Right renal pelvis (tissue), 4 donors: ENCODE data around the gene NAT16. TPM values are rescaled to one million over a fixed set of nuclear protein-coding genes. Genes with fewer than 3 reads are reported as not detected.

ENCODE experiments used
- DNase-seq, 4 donors: peaks; one replicate each; pipeline ENCODE4 v3.0.0-alpha.2; 2013; ENCODE audit warnings: low read depth in 4 of 4, low spot score in 3 of 4, missing footprints in 1 of 4
- polyA plus RNA-seq, 4 donors: library from polyadenylated mRNA; unstranded; fragments of 120-200 nt; gene quantifications; one replicate each; pipeline ENCODE4 v1.2.1, GENCODE V29; 2013; ENCODE audit not compliant: insufficient read length in 4 of 4

Gene NAT16
- polyA plus RNA-seq, result under 1 TPM in 1 of 4 donors, not detected in 3; 0.13 TPM

DNA sequence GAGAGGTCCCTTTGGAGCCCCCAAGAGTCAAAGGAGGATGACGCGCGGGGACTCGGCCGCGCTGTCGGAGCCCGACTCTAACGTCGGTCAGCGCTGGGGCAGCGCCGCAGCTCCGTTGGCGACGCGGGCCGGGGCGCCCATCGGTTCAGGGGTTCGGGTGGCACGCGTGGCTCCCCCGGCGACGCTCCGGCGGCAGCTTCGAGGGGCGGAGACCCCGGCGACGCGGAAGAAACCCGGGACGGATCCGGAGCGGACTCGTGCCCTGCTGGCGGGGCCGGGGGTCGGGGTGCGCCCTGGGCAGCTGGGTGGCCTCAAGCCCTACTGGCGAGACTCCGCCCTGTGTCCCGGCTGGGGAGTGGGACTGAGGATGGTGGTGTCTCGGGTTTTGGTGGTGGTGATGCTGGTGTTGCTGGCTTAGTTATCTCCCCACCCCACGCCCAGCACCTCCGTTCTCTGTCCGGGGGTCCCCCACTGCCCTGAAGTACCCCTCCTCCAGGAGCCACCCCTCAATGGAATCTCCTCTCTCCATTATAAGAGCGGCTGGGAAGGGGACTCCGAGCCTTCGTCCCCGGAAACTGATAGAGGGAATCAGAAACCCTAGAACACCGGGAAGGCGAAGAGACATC lies at the start of gene NAT16:
Gene NAT16 (minus strand): TSS at position 164 of the 626 bp plus-strand sequence. CDS start 5,486 bp downstream, outside the sequence.
- no peak for DNase-seq

DNA sequence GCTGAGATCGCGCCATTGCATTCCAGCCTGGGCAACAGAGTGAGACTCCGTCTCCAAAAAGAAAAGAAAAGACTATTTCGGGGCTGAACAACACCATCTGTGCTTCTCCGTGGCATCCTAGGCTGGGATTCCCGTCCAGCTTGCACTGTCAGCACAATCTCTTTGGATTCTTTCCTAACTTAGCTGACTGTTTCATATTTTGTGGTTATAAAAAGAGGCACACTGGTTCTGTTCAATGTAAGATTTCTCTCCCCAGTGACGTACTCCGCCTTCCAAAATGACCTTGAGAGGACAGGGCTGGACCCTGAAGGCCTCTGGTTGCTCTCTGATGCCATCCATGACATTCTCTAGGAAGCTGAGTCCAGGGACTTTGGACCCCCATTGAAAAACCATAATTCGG lies 46.6 kb upstream of the NAT16 start:
- DNase-seq, result no peak

DNA sequence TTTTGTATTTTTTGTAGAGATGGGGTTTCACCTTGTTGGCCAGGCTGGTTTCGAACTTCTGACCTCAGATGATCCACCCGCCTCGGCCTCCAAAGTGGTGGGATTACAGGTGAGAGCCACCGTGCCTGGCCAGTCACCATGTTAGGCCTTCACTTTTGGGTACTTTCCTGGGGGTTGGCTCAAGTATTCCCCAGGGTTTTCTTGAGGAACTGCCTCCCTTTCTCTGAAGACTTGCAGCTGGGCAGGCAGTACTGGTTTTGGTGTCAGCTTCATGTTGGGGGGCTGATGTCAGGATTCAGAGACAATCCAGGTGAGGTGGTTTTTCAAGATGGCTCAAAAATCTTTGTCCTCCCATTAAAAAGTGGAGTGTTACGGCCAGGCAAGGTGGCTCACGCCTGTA lies 45.6 kb upstream of the NAT16 start:
- DNase-seq, result no peak

DNA sequence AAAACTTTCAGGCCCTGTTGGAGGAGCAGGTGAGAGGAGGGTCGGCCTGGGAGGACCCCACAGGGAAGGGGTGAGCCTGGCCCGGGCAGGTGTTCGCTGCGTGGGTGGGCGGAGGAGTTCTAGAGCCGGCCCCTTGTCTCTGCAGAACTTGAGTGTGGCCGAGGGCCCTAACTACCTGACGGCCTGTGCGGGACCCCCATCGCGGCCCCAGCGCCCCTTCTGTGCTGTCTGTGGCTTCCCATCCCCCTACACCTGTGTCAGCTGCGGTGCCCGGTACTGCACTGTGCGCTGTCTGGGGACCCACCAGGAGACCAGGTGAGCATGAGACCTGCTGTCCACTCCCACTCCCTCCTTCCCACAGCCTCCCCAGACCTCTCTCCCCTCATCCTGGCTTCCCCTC lies 43.4 kb upstream of the NAT16 start:
- no peak for DNase-seq

DNA sequence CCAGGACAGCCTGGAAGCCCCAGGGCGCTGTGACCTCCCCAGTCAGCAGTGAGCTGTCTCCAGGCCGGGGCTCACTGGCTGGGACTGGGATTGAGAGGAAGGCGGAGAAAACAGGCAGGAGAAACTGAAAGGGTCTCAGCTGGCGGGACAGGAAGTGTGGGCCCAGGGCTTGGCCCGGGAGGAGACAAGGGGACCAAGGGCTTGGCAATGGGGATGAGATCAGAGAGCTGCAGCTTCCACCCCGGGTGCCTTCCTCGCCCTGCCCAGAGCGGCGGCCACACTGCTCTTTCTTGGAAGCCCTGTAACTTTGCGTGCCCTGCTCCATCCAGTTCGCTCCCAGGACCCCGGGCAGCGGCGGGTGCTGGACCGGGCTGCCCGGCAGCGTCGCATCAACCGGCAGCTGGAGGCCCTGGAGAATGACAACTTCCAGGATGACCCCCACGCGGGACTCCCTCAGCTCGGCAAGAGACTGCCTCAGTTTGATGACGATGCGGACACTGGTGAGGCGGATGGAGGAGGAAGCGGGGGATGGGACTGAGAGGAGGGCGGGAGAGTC lies 42.3 kb upstream of the NAT16 start:
- DNase-seq, result no peak

DNA sequence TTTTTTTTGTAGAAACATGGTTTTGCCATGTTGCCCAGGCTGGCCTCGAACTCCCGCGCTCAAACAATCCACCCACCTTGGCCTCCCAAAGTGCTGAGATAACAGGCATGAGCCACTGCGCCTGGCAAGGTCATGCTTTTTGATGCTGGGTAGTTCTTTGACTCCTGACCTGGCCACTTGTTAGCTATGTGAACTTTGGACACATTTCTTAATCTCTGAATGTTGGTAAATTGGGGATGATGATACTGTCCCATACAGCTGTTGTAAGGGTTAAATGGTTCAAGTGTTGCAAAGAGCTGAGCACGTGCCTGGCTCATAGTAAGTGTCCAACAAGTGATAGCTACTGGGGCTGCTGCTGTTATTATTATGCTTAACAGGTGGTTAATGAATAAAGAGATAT lies 40.2 kb upstream of the NAT16 start:
- no peak for DNase-seq

DNA sequence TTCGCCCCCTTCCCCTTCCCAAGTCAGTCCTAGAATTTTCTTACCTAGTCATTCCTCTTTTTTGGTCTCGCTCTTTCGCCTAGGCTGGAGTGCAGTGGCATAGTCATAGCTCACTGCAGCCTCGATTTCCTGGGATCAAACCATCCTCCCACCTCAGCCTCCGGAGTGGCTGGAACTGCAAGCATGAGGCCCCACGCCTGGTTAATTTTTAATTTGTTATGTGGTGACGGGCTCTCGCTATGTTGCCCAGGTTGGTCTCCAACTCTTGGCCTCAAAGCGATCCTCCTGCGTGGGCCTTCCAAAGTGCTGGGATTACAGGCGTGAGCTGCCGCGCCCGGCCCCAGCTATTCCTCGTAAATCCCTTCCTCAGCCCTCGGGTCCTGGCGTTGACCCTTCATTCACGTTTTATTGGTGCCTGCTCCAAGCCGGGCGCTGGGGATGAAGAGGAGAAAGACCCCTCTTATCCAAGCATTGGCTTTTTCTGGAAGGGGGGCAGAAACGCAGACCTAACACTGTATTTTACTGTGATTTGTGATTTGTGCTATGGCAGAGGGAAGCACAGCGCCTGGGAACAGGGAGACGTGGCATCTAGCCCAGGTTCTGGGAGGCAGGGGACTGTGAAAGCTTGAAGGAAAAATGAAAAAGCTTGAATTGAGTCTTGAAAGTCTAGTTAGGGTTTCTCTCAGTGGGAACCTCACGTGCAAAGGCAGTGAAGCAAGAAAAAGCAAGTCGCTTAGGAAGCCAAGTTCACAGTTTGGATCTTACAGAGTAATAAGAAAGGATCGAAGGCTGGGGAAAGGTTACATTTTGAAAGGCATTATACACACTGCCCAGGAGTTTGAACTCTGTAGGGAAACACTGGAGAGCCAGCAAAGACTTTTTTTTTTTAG lies 38.4 kb upstream of the NAT16 start:
- no peak for DNase-seq

DNA sequence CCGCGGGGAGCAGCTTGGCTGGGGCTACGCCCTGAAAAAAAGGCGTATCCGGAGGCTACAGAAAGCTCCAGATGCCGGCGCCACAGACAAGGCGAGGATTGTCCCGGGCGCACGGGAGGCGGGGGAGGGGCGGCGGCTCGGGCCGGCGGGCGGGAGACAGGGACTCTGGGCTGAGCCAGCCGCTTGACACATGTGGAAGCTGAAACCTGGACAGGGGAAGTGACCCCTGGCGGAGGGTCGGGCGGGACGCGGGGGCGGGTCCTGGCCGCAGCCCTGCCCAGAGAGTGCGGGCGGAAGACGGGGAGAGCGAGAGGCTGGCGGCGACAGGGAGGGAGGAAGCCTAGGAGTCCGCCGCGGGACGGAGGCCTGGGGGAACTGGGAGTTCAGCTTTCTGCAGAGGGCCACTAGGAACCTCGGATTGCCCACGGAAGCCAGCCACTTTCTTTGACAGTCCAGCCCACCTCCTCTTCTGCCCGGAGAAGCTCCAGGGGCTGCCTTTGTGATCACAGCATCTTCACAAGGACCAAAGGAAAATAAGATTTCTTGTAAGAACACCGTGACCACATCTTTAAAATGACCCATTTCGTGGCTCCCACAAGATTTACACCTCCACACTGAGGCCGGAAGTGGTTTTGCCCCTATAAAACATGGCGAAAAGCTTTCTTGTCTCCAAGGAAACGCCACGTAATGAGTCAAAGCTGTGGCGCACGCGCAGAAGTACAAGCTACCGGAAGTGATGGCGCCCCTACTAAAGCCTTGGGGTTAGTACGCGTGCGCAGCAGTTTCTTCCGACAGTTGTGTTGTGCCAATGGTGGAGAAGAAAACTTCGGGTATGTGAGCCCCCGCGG lies 37.5 kb upstream of the NAT16 start, which contains the start of the genes PLOD3 and ZNHIT1:
Gene PLOD3 (minus strand): TSS at position 194 of the 848 bp plus-strand sequence. CDS start 307 bp downstream, outside the sequence.
Gene ZNHIT1 (plus strand): TSS at position 778 of the 848 bp plus-strand sequence. CDS start 31 bp downstream, at position 809.
- DNase-seq, result peak; percentile 96 to 99 (median 98)

DNA sequence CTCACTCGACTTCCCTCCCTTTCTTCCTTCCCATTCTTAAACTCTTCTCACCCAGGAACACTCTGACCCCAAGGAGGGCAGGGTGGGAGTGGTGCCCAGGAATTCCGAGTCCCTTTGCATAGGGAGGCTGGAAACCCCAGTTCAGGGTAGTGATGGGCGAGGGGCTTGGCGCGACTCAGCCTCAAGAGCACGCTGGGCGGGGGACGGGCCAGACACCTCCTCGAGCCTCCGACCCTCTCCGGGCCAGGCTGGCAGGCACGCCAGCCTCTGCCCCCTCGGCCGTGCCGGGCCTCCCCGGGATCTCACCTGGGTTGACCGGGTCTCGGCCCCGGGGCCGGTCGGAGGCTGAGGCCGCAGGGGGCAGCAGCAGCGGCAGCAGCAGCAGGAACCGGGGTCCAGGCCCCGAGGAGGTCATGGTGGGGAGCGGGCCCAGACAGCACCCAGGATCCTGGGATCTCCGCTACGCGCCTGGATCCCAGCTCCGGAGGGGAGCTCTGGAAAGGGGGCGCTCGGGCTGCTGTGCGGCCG lies 36.8 kb upstream of the NAT16 start:
- DNase-seq, result no peak

DNA sequence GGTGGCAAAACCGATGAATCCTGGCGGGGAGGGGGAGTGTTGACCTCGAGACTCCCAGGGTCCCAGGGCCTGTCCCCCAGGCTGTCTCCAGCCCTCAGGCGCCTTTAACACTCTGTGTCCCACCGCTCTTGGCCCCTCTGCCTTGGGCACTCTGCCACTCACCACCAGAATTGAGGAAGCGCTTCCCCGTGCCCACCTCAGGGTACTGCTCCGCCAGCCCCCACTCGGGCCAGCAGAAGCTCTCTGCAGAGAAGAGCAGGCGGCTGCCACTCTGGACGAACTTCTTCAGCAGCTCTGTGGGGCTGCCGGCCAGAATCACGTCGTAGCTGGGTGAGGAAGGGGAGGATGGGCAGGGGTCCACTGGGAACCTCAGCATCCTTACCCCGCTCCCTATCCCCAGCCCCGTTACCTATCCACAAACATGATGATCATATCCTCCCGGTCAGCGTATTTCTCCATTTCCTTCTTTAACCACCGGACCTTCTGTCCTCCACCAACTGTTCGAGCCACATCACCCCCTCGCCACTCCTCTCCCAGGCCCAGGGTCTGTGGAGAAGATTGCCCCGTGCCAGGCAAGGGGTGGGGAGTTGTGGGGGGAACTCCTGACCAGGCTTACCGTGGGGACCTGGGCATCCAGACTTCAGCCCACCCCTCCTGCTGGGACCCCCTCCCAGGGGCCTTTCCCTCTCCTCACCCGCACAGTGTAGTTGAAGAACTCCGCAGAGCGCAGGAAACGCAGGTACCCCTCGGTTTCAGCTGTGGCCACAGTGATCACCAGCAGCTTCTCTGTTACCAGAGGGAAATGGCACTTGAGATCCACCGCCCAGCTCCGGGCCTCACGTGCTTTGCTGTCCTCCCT lies 36.1 kb upstream of the NAT16 start:
- DNase-seq, result no peak

DNA sequence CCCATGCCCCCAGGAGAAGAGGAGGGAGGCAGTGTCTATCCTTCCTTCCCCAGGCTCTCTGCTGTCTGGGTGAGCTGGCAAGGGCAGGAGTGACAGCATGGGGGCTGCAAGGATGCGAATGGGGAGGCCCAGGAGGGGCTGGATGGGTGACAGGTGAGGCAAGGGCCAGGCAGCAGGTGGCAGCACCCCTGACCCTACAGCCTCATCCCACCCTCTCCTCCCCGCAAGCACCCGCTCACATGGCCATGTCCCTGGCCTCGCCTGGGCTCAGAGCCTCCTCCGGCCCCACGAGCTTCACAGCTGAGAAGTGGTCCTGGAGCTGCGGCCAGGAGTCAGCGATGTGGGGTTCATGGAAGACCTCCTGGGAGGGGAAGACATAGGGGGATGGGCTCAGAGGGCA lies 31.9 kb upstream of the NAT16 start:
- DNase-seq, result no peak

DNA sequence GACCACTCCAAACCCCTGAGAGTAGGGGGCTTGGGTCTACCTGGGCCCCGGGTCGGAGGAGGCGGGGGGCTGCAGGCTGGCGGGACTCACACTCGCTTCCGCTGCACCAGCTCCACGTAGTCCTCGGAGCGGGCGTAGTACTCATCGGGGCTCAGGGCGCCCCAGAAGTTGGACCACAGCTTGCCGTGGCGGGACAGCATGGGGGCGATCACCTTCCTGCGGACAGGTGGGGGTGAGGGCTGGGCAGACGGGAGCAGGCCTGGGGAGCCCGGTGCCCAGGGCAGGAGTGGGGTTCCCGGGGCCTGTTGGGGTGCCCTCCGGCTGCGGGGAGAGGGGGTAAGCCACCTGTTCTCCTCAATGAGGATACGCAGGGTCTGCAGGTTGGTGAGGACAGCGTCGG lies 31.4 kb upstream of the NAT16 start:
- no peak for DNase-seq

DNA sequence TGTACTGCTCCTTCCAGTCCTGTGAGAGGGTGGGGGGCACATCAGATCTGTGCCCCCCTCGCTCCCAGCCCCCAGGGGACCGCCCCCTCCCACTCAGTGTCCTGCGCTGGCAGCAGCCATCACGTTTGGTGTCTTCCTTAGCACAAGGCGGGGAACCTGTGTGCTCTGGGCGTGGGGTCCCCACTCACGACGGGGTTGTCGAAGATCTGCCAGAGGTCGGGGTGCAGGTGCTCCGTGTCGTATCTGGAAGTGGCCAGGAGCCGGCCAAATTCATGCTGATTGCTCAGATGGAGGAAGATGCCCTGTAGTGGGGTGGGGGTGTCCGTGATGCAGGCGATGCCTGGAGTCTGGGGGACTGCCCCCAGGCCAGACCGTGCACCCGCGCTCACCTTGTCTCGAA lies 30.1 kb upstream of the NAT16 start:
- no peak for DNase-seq

DNA sequence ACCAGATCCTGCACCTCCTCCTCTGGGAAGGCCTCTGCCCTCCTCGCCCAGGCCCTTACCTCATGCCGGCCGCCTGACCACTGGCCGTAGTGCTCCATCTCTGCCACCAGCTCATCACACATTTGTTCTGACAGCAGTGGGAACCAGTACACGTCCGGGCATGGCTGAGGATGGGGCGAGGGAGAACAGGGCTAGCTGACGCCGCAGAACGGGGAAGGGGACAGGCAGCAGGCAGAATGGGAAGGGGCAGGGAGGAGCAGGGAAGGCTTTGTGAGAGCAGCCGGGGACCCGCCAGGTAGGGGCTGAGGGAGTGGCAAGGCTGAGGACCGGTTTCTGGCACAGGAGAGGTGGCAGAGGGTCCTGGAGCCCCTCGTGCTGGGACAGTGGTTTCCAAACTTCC lies 28.7 kb upstream of the NAT16 start:
- DNase-seq, result no peak

DNA sequence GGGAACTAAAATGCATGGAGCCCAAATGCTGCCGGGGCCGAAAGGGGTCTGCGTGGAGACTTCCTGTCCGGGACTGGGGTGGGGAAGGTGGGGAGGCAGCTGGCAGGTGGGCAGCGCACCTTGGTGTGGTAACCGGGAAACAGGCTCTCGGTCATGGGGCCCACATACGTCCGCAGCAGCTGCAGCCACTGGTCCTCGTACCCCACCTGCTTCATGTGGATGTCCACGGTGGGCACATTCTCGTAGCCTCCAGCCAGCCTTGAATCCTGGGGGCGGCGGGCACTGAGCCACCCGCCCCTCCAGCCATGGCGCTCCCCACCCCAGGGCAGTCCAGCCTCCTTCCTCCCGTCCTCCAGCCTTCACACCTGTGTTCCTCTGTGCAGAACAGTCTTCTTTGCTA lies 27.4 kb upstream of the NAT16 start:
- DNase-seq, result no peak

DNA sequence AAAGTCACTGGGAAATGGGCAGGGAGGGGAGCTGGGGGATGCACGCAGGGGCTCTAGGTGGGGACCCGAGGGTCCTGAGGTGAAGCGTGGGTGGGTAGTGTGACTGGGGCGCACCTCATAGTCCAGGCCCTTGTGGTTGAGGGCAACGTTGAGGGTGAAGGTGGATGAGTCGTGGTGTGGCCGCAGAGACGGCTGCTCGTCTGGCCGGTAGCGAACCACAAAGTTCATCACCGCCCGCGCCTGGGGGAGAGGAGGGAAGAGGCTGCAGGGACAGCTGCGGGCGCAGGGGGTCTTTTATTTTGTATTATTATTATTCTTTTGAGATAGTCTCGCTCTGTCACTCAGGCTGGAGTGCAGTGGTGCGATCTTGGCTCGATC lies 26.6 kb upstream of the NAT16 start:
- no peak for DNase-seq

DNA sequence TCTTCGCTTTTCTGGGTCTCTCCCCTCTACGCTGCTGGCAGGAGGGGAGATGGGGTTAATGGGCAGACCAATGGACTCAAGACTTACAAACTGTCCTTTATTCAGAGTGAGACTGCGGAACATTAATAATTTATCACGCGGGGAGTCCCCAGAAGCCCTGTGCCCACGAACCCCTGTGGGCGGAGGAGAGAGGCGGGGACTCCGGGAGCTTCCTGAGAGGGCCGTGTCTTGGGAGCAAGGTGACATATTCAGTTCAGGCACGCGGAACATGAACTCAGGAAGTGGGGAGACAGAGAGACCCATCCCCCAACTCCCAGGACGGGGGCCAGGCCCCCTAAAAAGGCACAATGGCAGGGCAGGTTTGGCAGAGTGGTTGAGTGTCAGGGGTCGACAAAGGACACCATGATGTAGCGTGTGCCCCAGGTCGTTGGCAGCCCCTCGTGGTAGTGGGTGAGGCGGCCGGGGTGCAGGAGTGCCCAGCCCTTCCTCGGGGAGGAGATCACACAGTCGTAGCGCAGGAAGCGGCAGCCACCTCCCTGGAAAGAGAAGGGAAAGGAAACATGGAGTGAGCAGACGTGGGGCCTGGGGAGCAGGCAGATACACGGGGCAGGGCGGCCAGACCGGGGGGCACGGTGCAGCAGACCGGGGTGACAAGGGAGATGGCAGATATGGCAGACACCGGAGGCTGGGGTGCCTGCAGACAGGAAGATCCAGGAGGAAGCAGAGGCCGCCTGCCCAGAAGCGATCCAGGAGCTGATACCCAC lies 26.0 kb upstream of the NAT16 start:
- no peak for DNase-seq
